Spleen (tissue), 3 donors: ENCODE measurements around the gene APC.

ENCODE experiments used
- POLR2A ChIP-seq, 3 donors: fragments of 450-650 bp; IDR thresholded peaks; one replicate each; pipeline ENCODE4 v1.5.1; 2017; ENCODE audit warnings: antibody characterized with exemption in 3 of 3, mild to moderate bottlenecking in 1 of 3
- POLR2AphosphoS5 ChIP-seq, 3 donors: sonication (generic); formaldehyde crosslinking; IDR thresholded peaks; one replicate each; pipeline ENCODE4 v1.5.1; 2017; ENCODE audit warnings: antibody characterized with exemption in 3 of 3

DNA sequence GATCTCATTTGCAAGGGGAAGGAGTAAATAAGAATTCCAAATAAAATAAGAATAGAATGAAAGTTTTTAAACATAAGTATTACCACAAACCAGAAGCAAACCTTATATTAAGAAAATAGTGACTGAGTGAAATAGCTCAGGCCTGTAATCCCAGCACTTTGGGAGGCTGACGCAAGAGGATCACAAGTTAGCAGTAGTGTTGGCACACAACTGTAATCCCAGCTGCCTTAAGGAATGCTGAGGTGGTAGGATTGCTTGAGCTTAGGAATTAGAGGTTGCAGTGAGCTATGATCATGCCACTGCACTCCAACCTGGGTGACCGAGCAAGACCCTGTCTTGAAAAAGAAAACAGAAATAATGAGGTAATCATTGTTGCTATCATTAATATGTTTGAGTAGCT is 47.0 kb downstream of the APC start:
- TF ChIP-seq POLR2A (IDR thresholded peaks at IDR 0.05) (no peak), POLR2AphosphoS5 (IDR thresholded peaks at IDR 0.05) (no peak)
